H1 (cell line): ENCODE data around the gene SLX4IP. TPM values are rescaled to one million over a fixed set of nuclear protein-coding genes. Genes with fewer than 3 reads are reported as not detected.

ENCODE experiments used
- CHD1 ChIP-seq: IDR thresholded peaks from 2 replicates; pipeline ENCODE4 v1.6.1; 2012; ENCODE audit warnings: low read depth, low read length, improper control_type of control experiment
- CHD7 ChIP-seq: fragments of 300-600 bp; sonication (generic); IDR thresholded peaks from 2 replicates; pipeline ENCODE4 v1.7.1; 2012; ENCODE audit warnings: low read length, moderate library complexity, mild to moderate bottlenecking, inconsistent platforms; ENCODE audit not compliant: insufficient replicate concordance
- CTCF ChIP-seq, 3 experiments: IDR thresholded peaks; 1 replicate in 2 of 3; 2 replicates in 1 of 3; pipeline versions ENCODE4 v1.5.1 to v1.6.1; 2011; ENCODE audit warnings: low read length in 3 of 3, mild to moderate bottlenecking in 3 of 3, inconsistent platforms in 2 of 3, low read depth in 1 of 3, moderate library complexity in 1 of 3; ENCODE audit not compliant: insufficient read depth in 1 of 3; ENCODE audit errors: control extremely low read depth in 1 of 3
- GTF2F1 ChIP-seq: IDR thresholded peaks from 2 replicates; pipeline ENCODE4 v1.6.1; 2012; ENCODE audit warnings: low read depth, low read length, improper control_type of control experiment, borderline replicate concordance
- POLR2AphosphoS5 ChIP-seq: IDR thresholded peaks from 2 replicates; pipeline ENCODE4 v1.6.1; 2011; ENCODE audit warnings: low read depth, low read length
- RFX5 ChIP-seq: IDR thresholded peaks from 2 replicates; pipeline ENCODE4 v1.6.1; 2011; ENCODE audit warnings: low read depth, low read length, improper control_type of control experiment, borderline replicate concordance
- SIRT6 ChIP-seq: IDR thresholded peaks from one replicate; pipeline ENCODE4 v1.7.1; 2012; ENCODE audit warnings: low read length, inconsistent platforms
- SIX5 ChIP-seq: IDR thresholded peaks from 2 replicates; pipeline ENCODE4 v1.6.1; 2011; ENCODE audit warnings: mild to moderate bottlenecking, low read depth, low read length
- TCF12 ChIP-seq: IDR thresholded peaks from 2 replicates; pipeline ENCODE4 v1.6.1; 2011; ENCODE audit warnings: low read depth, mild to moderate bottlenecking, low read length
- polyA plus RNA-seq, 7 experiments: library from polyadenylated mRNA; depleted of rRNA in 3 of 7; stranded (reverse) in 5 of 7; unstranded in 2 of 7; fragments of >200 nt in 5 of 7; fragments of 200-250 nt in 2 of 7; gene quantifications; 1 replicate in 5 of 7; 2 replicates in 1 of 7; 4 replicates in 1 of 7; pipeline versions ENCODE4 v1.2.1 to v1.2.3, GENCODE V29; 2011 to 2013; ENCODE audit warnings: missing spikeins in 2 of 7, mixed read lengths in 2 of 7
- total RNA-seq: library from RNA; stranded (reverse); fragmentation: NEBNext Ultra II Directional; extraction: Animal tissue kit (Norgen Biotek cat#: 25700); gene quantifications from 2 replicates; pipeline ENCODE4 v1.2.1, GENCODE V29; 2021

The SLX4IP gene
- total and polyA plus RNA-seq, 2 of the 8 experiments (the other 6 are each of a cell fraction or from before 2014, with no cell fraction given): 2.4 to 8.7 TPM

- no peak for TF ChIP-seq CHD7
- no peak for TF ChIP-seq POLR2AphosphoS5
- TF ChIP-seq SIRT6: no peak
- TF ChIP-seq RFX5: no peak
- no peak for TF ChIP-seq CTCF (IDR thresholded peaks at IDR 0.05; ENCODE audit: control extremely low read depth in 1 of 3, insufficient read depth in 1 of 3, low read depth in 1 of 3, low read length in 3 of 3)
- no peak for TF ChIP-seq TCF12
- no peak for TF ChIP-seq SIX5
- no peak for TF ChIP-seq GTF2F1
- no peak for TF ChIP-seq CHD1
Measured at GRCh38 chr20:10436053-10436699, 1.1 kb downstream of the SLX4IP start (continued).
